Caco-2 (cell line): ENCODE data around the gene TMEM69. TPM values are rescaled to one million over a fixed set of nuclear protein-coding genes. Genes with fewer than 3 reads are reported as not detected.

Source experiments
- BruUV-seq: library from RNA; stranded (reverse); fragments of 400-500 nt; replicated peaks from 2 replicates; lab custom pipeline; 2021; lab: Mats Ljungman, UMichigan
- CTCF ChIA-PET: fragments of 300-600 bp; sonication (Branson Sonifier 250); formaldehyde crosslinking; loops from one replicate; lab custom pipeline; 2022; ENCODE audit warnings: antibody characterized with exemption; lab: Charles Lee
- POLR2A ChIA-PET: fragments of 300-600 bp; sonication (Branson Sonifier 250); formaldehyde crosslinking; loops from one replicate; lab custom pipeline; 2022; ENCODE audit warnings: antibody characterized with exemption; lab: Charles Lee
- DNase-seq, 2 experiments: peaks; one replicate each; pipeline versions ENCODE4 v3.0.0 to v3.0.0-alpha.2; 2020 to 2022
- H3K27me3 ChIP-seq: replicated peaks from 2 replicates; pipeline ENCODE4 v1.6.0; 2011; ENCODE audit warnings: low read length; ENCODE audit not compliant: control insufficient read depth, insufficient read depth
- H3K36me3 ChIP-seq: 2 replicates; pipeline ENCODE4 v1.5.1; 2011; ENCODE audit warnings: low read length; ENCODE audit not compliant: control insufficient read depth, insufficient read depth
- H3K4me1 ChIP-seq: fragments of 250-450 bp; sonication (Bioruptor Pico); 2 replicates; pipeline ENCODE4 v1.5.1; 2020; ENCODE audit warnings: mild to moderate bottlenecking
- H3K4me3 ChIP-seq: 2 replicates; pipeline ENCODE4 v1.5.1; 2011; ENCODE audit warnings: low read depth, mild to moderate bottlenecking, control low read depth, low read length
- H3K9me3 ChIP-seq: fragments of 250-450 bp; sonication (Bioruptor Pico); 2 replicates; pipeline ENCODE4 v1.5.1; 2020; ENCODE audit warnings: mild to moderate bottlenecking, moderate library complexity
- H3K27ac Mint-ChIP-seq: one replicate; pipeline ENCODE4 v1.8.0; 2022; ENCODE audit warnings: mixed read lengths; ENCODE audit not compliant: unreplicated experiment
- H3K27me3 Mint-ChIP-seq: one replicate; pipeline ENCODE4 v1.8.0; 2022; ENCODE audit warnings: mixed read lengths; ENCODE audit not compliant: insufficient read depth, unreplicated experiment
- H3K36me3 Mint-ChIP-seq: one replicate; pipeline ENCODE4 v1.8.0; 2022; ENCODE audit warnings: mild to moderate bottlenecking, mixed read lengths; ENCODE audit not compliant: insufficient read depth, unreplicated experiment
- H3K4me1 Mint-ChIP-seq: one replicate; pipeline ENCODE4 v1.8.0; 2022; ENCODE audit warnings: low read depth, mixed read lengths; ENCODE audit not compliant: unreplicated experiment
- H3K4me3 Mint-ChIP-seq: one replicate; pipeline ENCODE4 v1.8.0; 2022; ENCODE audit warnings: mild to moderate bottlenecking, moderate library complexity, mixed read lengths; ENCODE audit not compliant: unreplicated experiment
- H3K9me3 Mint-ChIP-seq: one replicate; pipeline ENCODE4 v1.8.0; 2022; ENCODE audit warnings: mixed read lengths; ENCODE audit not compliant: unreplicated experiment
- CTCF ChIP-seq, 2 experiments: fragments of 200-600 bp in 1 of 2; IDR thresholded peaks; 1 replicate in 1 of 2; 2 replicates in 1 of 2; pipeline versions ENCODE4 v1.5.1 to v1.8.0; 2011 to 2022; ENCODE audit warnings: antibody characterized with exemption in 1 of 2, control low read depth in 1 of 2, inconsistent platforms in 1 of 2, low read depth in 1 of 2, low read length in 1 of 2, mild to moderate bottlenecking in 1 of 2, moderate library complexity in 1 of 2; ENCODE audit not compliant: insufficient read depth in 1 of 2, severe bottlenecking in 1 of 2, unreplicated experiment in 1 of 2
- intact Hi-C: fragments of 100-400 bp; cut with micrococcal nuclease; formaldehyde crosslinking; loops from one replicate; pipeline ENCODE4 v1.10.0; 2022; ENCODE audit not compliant: unreplicated experiment
- total RNA-seq: library from RNA; stranded (reverse); gene quantifications from 2 replicates; pipeline ENCODE4 v1.2.3, GENCODE V29; 2022

The TMEM69 gene
- total RNA-seq, 1 experiment from 2014 or later = 21.5 TPM

- no peaks in the 10 kb centered on the region for H3K27me3 ChIP-seq
- Mint-ChIP-seq H3K27ac (no peak overlapping the region), H3K4me1 (no peaks in the 10 kb centered on the region), H3K36me3 (peaks cover 16% of the 10 kb centered on the region), H3K4me3 (no peak overlapping the region), H3K27me3 (no peaks in the 10 kb centered on the region), H3K9me3 (no peaks in the 10 kb centered on the region)
- no peaks in the 10 kb centered on the region for H3K9me3 ChIP-seq
- H3K4me1 ChIP-seq = 0 out of 2 replicates have a peak, but pooled peaks cover 7% of the 10 kb centered on the region
- no peak for DNase-seq
- TF ChIP-seq CTCF (IDR thresholded peaks at IDR 0.05; ENCODE audit: insufficient read depth in 1 of 2, low read depth in 1 of 2, low read length in 1 of 2, severe bottlenecking in 1 of 2, unreplicated experiment in 1 of 2) = no peak
- ChIA-PET POLR2A (no interaction called here), CTCF (no interaction called here)
- intact Hi-C loops = no loop called here
- H3K4me3 ChIP-seq = no peak overlapping the region
- H3K36me3 ChIP-seq = no peaks in the 10 kb centered on the region
- BruUV-seq = no TSS peak
Observed at GRCh38 chr1:45666836-45667235, 21.1 kb upstream of the TMEM69 start.

GRCh38 chr1:45667321-45668111 is 20.5 kb upstream of the TMEM69 start:
- CTCF ChIA-PET = no interaction called here
- Mint-ChIP-seq H3K9me3 (no peaks in the 10 kb centered on the region), H3K36me3 (peaks cover 16% of the 10 kb centered on the region), H3K27ac (no peak overlapping the region), H3K27me3 (no peaks in the 10 kb centered on the region), H3K4me3 (no peak overlapping the region), H3K4me1 (no peaks in the 10 kb centered on the region)
- TF ChIP-seq CTCF (IDR thresholded peaks at IDR 0.05; ENCODE audit: insufficient read depth in 1 of 2, low read depth in 1 of 2, low read length in 1 of 2, severe bottlenecking in 1 of 2, unreplicated experiment in 1 of 2) = no peak
- BruUV-seq = no TSS peak
- POLR2A ChIA-PET = no interaction called here
- H3K36me3 ChIP-seq = no peaks in the 10 kb centered on the region
- H3K4me3 ChIP-seq = no peak overlapping the region
- intact Hi-C loops = no loop called here
- H3K27me3 ChIP-seq = no peaks in the 10 kb centered on the region
- DNase-seq = no peak
- no peaks in the 10 kb centered on the region for H3K9me3 ChIP-seq
- 0 out of 2 replicates have a peak, but pooled peaks cover 7% of the 10 kb centered on the region for H3K4me1 ChIP-seq

- Mint-ChIP-seq H3K4me3 (no peak overlapping the region), H3K36me3 (peaks cover 12% of the 10 kb centered on the region), H3K9me3 (no peaks in the 10 kb centered on the region), H3K27ac (no peak overlapping the region), H3K27me3 (no peaks in the 10 kb centered on the region), H3K4me1 (no peaks in the 10 kb centered on the region)
- H3K4me1 ChIP-seq = 0 out of 2 replicates have a peak, but pooled peaks cover 7% of the 10 kb centered on the region
- intact Hi-C loops = no loop called here
- TF ChIP-seq CTCF (IDR thresholded peaks at IDR 0.05; ENCODE audit: insufficient read depth in 1 of 2, low read depth in 1 of 2, low read length in 1 of 2, severe bottlenecking in 1 of 2, unreplicated experiment in 1 of 2) = no peak
- CTCF ChIA-PET = no interaction called here
- H3K4me3 ChIP-seq = no peak overlapping the region
- BruUV-seq = no TSS peak
- DNase-seq = no peak
- no peaks in the 10 kb centered on the region for H3K9me3 ChIP-seq
- H3K36me3 ChIP-seq = no peaks in the 10 kb centered on the region
- H3K27me3 ChIP-seq = no peaks in the 10 kb centered on the region
- POLR2A ChIA-PET = interaction anchor here (1.0 kb wide), 1 partner anchor 18 kb away, joined by 3 read pairs; the partner anchor contains the start of gene GPBP1L1
Observed at GRCh38 chr1:45668526-45668925, 19.5 kb upstream of the TMEM69 start.
